Smooth muscle cell (in vitro differentiated cells): ENCODE results near the gene TNK2. TPM values are rescaled to one million over a fixed set of nuclear protein-coding genes. Genes with fewer than 3 reads are reported as not detected.

ENCODE experiments used
- DNase-seq: peaks from one replicate; lab custom pipeline; 2025; ENCODE audit not compliant: unreplicated experiment; lab: John Stamatoyannopoulos, UW
- H2AFZ ChIP-seq: fragments of 200-600 bp; sonication (generic); 2 replicates; pipeline ENCODE4 v1.6.0; 2016; ENCODE audit warnings: antibody characterized with exemption, low read depth, mild to moderate bottlenecking
- H3F3A ChIP-seq: fragments of 200-600 bp; sonication (generic); 2 replicates; pipeline ENCODE4 v1.6.0; 2017; ENCODE audit warnings: antibody characterized with exemption, low read depth
- H3K27ac ChIP-seq: fragments of 200-600 bp; sonication (generic); 2 replicates; pipeline ENCODE4 v1.5.1; 2016; ENCODE audit warnings: low read depth, mild to moderate bottlenecking
- H3K27me3 ChIP-seq: fragments of 200-600 bp; sonication (generic); 2 replicates; pipeline ENCODE4 v1.6.1; 2016; ENCODE audit warnings: low read depth, mild to moderate bottlenecking
- H3K36me3 ChIP-seq: fragments of 200-600 bp; sonication (generic); 2 replicates; pipeline ENCODE4 v1.5.1; 2016; ENCODE audit warnings: low read depth
- H3K4me1 ChIP-seq: fragments of 200-600 bp; sonication (generic); 2 replicates; pipeline ENCODE4 v1.5.1; 2016; ENCODE audit warnings: low read depth
- H3K4me2 ChIP-seq: fragments of 200-600 bp; sonication (generic); 2 replicates; pipeline ENCODE4 v1.6.0; 2016; ENCODE audit warnings: mild to moderate bottlenecking
- H3K4me3 ChIP-seq: fragments of 200-600 bp; sonication (generic); 2 replicates; pipeline ENCODE4 v1.5.1; 2016; ENCODE audit warnings: mild to moderate bottlenecking
- H3K79me2 ChIP-seq: fragments of 200-600 bp; sonication (generic); 2 replicates; pipeline ENCODE4 v1.6.0; 2016; ENCODE audit warnings: low read depth, mild to moderate bottlenecking
- H3K9ac ChIP-seq: fragments of 200-600 bp; sonication (generic); 2 replicates; pipeline ENCODE4 v1.6.0; 2016; ENCODE audit warnings: low read depth
- H3K9me3 ChIP-seq: fragments of 200-600 bp; sonication (generic); replicated peaks from 2 replicates; pipeline ENCODE4 v1.5.1; 2016; ENCODE audit warnings: low read depth
- H4K20me1 ChIP-seq: fragments of 200-600 bp; sonication (generic); 2 replicates; pipeline ENCODE4 v1.6.0; 2016; ENCODE audit warnings: low read depth
- WGBS: methylation state at CpG from one replicate; pipeline ENCODE4 v1.1.7; 2016; ENCODE audit warnings: low lambda C conversion rate; 5-methylcytosine and 5-hydroxymethylcytosine counted together
- polyA plus RNA-seq: library from polyadenylated mRNA; unstranded; fragments of >200 nt; fragmentation: Nextera tagmentation; extraction: Ambion mirVana; gene quantifications from 2 replicates; pipeline ENCODE4 v1.2.1, GENCODE V29; 2016
- total RNA-seq: library from RNA; depleted of rRNA; stranded (reverse); fragments of >200 nt; gene quantifications from 2 replicates; pipeline ENCODE4 v1.2.3, GENCODE V29; 2014
- TF ChIP-seq, protein P1 (sequence below): fragments of 200-600 bp; sonication (generic); IDR thresholded peaks from 2 replicates; pipeline ENCODE4 v1.5.1; 2017; ENCODE audit warnings: borderline replicate concordance, mild to moderate bottlenecking, antibody characterized with exemption; ENCODE audit not compliant: insufficient read depth, poor library complexity, severe bottlenecking

TNK2 gene
- total and polyA plus RNA-seq, 2 experiments from 2014 or later, result 2.8 to 10.6 TPM

GRCh38 chr3:195891431-195892104 is 16.8 kb downstream of the TNK2 start:
- DNase-seq, result no peak
- H3K27ac ChIP-seq, result no peak overlapping the region
- no peak overlapping the region for H3K4me3 ChIP-seq
- peaks cover 21% of the 10 kb centered on the region for H4K20me1 ChIP-seq
- H3K79me2 ChIP-seq, result no peaks in the 10 kb centered on the region
- H3K4me1 ChIP-seq, result peaks cover 29% of the 10 kb centered on the region
- H3K9me3 ChIP-seq, result no peaks in the 10 kb centered on the region
- TF ChIP-seq, protein P1, sequence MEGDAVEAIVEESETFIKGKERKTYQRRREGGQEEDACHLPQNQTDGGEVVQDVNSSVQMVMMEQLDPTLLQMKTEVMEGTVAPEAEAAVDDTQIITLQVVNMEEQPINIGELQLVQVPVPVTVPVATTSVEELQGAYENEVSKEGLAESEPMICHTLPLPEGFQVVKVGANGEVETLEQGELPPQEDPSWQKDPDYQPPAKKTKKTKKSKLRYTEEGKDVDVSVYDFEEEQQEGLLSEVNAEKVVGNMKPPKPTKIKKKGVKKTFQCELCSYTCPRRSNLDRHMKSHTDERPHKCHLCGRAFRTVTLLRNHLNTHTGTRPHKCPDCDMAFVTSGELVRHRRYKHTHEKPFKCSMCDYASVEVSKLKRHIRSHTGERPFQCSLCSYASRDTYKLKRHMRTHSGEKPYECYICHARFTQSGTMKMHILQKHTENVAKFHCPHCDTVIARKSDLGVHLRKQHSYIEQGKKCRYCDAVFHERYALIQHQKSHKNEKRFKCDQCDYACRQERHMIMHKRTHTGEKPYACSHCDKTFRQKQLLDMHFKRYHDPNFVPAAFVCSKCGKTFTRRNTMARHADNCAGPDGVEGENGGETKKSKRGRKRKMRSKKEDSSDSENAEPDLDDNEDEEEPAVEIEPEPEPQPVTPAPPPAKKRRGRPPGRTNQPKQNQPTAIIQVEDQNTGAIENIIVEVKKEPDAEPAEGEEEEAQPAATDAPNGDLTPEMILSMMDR, result no peak
- 89% methylated on average over 19 of the region's 19 CpGs for WGBS
- no peak overlapping the region for H3K9ac ChIP-seq
- no peaks in the 10 kb centered on the region for H3K27me3 ChIP-seq
- no peaks in the 10 kb centered on the region for H3K36me3 ChIP-seq
- peaks cover 16% of the 10 kb centered on the region for H3F3A ChIP-seq
- no peak overlapping the region for H2AFZ ChIP-seq
- H3K4me2 ChIP-seq, result peak overlapping the region; percentile 61

DNA sequence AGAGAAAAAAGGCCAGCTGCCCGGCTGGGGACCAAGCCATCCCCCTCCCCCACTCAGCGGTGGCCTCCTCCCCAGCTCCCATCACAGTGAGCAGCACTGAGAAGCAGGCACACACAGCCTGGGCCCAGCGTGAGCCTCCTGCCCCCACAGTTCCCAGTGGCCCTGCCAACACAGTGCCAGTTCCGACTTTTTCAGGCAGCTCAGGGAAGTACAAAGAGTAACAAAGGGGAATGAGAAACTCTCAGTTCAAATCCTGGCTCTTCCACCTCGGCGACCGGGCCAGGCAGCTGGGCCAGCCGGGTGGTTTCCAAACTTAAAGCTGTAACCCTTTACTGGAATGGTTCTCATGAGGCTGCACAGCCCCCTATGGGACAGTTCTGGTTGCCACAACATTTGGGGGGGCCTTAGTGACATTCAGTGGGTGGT is 18.5 kb downstream of the TNK2 start:
- peaks cover 22% of the 10 kb centered on the region for H3K4me1 ChIP-seq
- H3K27me3 ChIP-seq, result no peaks in the 10 kb centered on the region
- H3K4me2 ChIP-seq, result no peak overlapping the region
- no peaks in the 10 kb centered on the region for H3K79me2 ChIP-seq
- H3K27ac ChIP-seq, result no peak overlapping the region
- no peak overlapping the region for H2AFZ ChIP-seq
- H3K4me3 ChIP-seq, result no peak overlapping the region
- TF ChIP-seq, protein P1, result no peak
- no peaks in the 10 kb centered on the region for H3K9me3 ChIP-seq
- H3F3A ChIP-seq, result peaks cover 2% of the 10 kb centered on the region
- H4K20me1 ChIP-seq, result peaks cover 21% of the 10 kb centered on the region
- WGBS, result 67% methylated on average over 8 of the region's 8 CpGs
- H3K9ac ChIP-seq, result no peak overlapping the region
- no peaks in the 10 kb centered on the region for H3K36me3 ChIP-seq
- DNase-seq, result no peak

DNA sequence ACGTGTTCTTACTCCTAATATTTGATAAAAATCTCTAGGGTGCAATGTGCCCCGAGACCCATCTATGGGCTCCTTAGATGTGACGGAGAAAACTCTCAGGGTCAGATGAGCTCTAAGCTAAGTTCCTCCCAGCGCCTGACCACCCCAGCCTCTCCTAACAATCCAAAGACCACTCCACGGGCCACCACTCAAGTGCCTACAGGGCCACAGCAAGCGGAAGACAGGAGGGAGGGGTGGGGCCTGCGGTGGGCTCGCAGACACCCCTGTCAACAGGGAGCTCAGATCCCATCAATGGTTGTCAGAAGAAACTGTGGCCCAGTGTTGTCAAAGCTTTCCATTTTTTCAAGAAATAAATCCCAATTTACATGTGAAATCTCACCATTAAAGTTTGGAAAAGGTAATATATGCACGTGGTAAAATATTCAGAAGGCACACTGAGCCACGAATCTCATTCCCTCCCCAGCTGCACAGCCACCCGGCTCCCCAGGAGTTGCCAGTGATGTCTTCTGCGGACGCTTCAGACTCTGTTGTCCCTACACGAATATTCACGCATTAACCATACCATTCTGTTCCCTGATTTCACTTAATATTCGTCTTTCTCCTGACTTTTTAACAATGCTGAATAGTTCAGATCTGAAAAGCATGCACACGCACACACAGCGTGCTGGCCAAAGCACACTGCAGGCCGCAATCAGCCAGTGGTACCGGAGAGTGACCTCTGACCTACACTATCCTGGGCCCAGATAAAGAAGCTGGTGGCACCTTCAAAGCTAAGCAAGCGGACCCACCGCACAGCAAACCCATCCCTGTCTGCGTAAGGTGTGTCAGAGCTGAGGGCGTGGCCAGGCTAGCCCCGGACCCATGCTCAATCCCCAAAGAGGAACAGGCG is 19.1 kb downstream of the TNK2 start:
- H3K27ac ChIP-seq, result no peak overlapping the region
- 89% methylated on average over 26 of the region's 26 CpGs for WGBS
- peaks cover 18% of the 10 kb centered on the region for H4K20me1 ChIP-seq
- H3K27me3 ChIP-seq, result no peaks in the 10 kb centered on the region
- TF ChIP-seq, protein P1, result no peak
- no peaks in the 10 kb centered on the region for H3K79me2 ChIP-seq
- H3K9ac ChIP-seq, result no peak overlapping the region
- H3K9me3 ChIP-seq, result no peaks in the 10 kb centered on the region
- no peak overlapping the region for H3K4me3 ChIP-seq
- no peak overlapping the region for H2AFZ ChIP-seq
- H3K36me3 ChIP-seq, result no peaks in the 10 kb centered on the region
- H3K4me2 ChIP-seq, result no peak overlapping the region
- H3F3A ChIP-seq, result no peaks in the 10 kb centered on the region
- DNase-seq, result no peak
- peaks cover 19% of the 10 kb centered on the region for H3K4me1 ChIP-seq
